ENCODE data around the gene INS.

- TF ChIP-seq, protein P1, sequence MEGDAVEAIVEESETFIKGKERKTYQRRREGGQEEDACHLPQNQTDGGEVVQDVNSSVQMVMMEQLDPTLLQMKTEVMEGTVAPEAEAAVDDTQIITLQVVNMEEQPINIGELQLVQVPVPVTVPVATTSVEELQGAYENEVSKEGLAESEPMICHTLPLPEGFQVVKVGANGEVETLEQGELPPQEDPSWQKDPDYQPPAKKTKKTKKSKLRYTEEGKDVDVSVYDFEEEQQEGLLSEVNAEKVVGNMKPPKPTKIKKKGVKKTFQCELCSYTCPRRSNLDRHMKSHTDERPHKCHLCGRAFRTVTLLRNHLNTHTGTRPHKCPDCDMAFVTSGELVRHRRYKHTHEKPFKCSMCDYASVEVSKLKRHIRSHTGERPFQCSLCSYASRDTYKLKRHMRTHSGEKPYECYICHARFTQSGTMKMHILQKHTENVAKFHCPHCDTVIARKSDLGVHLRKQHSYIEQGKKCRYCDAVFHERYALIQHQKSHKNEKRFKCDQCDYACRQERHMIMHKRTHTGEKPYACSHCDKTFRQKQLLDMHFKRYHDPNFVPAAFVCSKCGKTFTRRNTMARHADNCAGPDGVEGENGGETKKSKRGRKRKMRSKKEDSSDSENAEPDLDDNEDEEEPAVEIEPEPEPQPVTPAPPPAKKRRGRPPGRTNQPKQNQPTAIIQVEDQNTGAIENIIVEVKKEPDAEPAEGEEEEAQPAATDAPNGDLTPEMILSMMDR (IDR thresholded peaks at IDR 0.05; ENCODE audit: low read depth, low read length, missing input control), result no peak
- no peak for TF ChIP-seq RAD21 (IDR thresholded peaks at IDR 0.05)
Observed at GRCh38 chr11:2195756-2196088, 34.7 kb upstream of the INS start.

Measured in liver (tissue), 3 donors.